ENCODE data around the gene GOLIM4. TPM values are rescaled to one million over a fixed set of nuclear protein-coding genes. Genes with fewer than 3 reads are reported as not detected.

GOLIM4 gene
- total and polyA plus RNA-seq, 2 of the 13 experiments (the other 11 are each of a cell fraction or from before 2014, with no cell fraction given): 10.9 to 47.7 TPM

- H3K9me3 ChIP-seq (ENCODE audit: low read length): no peaks in the 10 kb centered on the region
- H3K4me1 ChIP-seq (ENCODE audit: insufficient read depth, low read length): no peaks in the 10 kb centered on the region
- ChIA-PET POLR2A (no interaction called here), CTCF (ENCODE audit: low intra/inter-chr PET ratio, low total read pairs) (no interaction called here)
- no peak overlapping the region for H2AFZ ChIP-seq (ENCODE audit: low read length)
- DNase-seq (ENCODE audit: low spot score): no peak
- TF ChIP-seq ZBTB1 (CRISPR knock-in tag; IDR thresholded peaks at IDR 0.05; ENCODE audit: borderline replicate concordance) (no peak), ZBTB21 (CRISPR knock-in tag; IDR thresholded peaks at IDR 0.05) (no peak), ZBTB34 (CRISPR knock-in tag; IDR thresholded peaks at IDR 0.05) (no peak), ZNF274 (CRISPR knock-in tag; IDR thresholded peaks at IDR 0.05) (no peak), FOXP1 (IDR thresholded peaks at IDR 0.05) (no peak), FOXP1 (CRISPR knock-in tag; IDR thresholded peaks at IDR 0.05) (no peak), GTF3A (CRISPR knock-in tag; conservative IDR thresholded peaks at IDR 0.05) (no peak), ZNF619 (CRISPR knock-in tag; IDR thresholded peaks at IDR 0.05) (no peak), HNF4A (CRISPR knock-in tag; IDR thresholded peaks at IDR 0.05) (no peak), TCF7 (IDR thresholded peaks at IDR 0.05; ENCODE audit: low read depth) (no peak), GZF1 (CRISPR knock-in tag; IDR thresholded peaks at IDR 0.05) (no peak), ZFP62 (CRISPR knock-in tag; IDR thresholded peaks at IDR 0.05) (no peak), CBX5 (CRISPR knock-in tag; IDR thresholded peaks at IDR 0.05; ENCODE audit: borderline replicate concordance) (no peak), REXO4 (CRISPR knock-in tag; IDR thresholded peaks at IDR 0.05; ENCODE audit: borderline replicate concordance) (no peak)
- TF ChIP-seq, protein P1, sequence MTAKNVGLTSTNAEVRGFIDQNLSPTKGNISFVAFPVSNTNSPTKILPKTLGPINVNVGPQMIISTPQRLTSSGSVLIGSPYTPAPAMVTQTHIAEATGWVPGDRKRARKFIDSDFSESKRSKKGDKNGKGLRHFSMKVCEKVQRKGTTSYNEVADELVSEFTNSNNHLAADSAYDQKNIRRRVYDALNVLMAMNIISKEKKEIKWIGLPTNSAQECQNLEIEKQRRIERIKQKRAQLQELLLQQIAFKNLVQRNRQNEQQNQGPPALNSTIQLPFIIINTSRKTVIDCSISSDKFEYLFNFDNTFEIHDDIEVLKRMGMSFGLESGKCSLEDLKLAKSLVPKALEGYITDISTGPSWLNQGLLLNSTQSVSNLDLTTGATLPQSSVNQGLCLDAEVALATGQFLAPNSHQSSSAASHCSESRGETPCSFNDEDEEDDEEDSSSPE (CRISPR knock-in tag; IDR thresholded peaks at IDR 0.05): no peak
- no peaks in the 10 kb centered on the region for H4K20me1 ChIP-seq (ENCODE audit: insufficient read depth, low read length)
- intact Hi-C loops (cut with micrococcal nuclease; ENCODE audit: unreplicated experiment) (no loop called here), in situ Hi-C loops (cut with HindIII; ENCODE audit: extremely low pct_ligation_motif_present, low pct_unique_long_range_greater_than_20kb) (no loop called here)
- no peaks in the 10 kb centered on the region for H3K36me3 ChIP-seq (replicated peaks in 1 of 2; ENCODE audit: control insufficient read depth in 1 of 2, insufficient read depth in 2 of 2, low read length in 2 of 2)
- H3K4me2 ChIP-seq (ENCODE audit: low read depth, low read length): no peak overlapping the region
- H3K79me2 ChIP-seq (ENCODE audit: insufficient read depth, low read length): no peaks in the 10 kb centered on the region
- WGBS (ENCODE audit: low lambda C conversion rate): 36% methylated on average over 5 of the region's 5 CpGs
- no peak for FAIRE-seq
- no peaks in the 10 kb centered on the region for H3K27me3 ChIP-seq (ENCODE audit: control insufficient read depth in 1 of 2, insufficient read depth in 2 of 2, low read length in 2 of 2)
- H3K4me3 ChIP-seq (replicated peaks in 1 of 3; ENCODE audit: insufficient read depth in 1 of 3, low read depth in 2 of 3, low read length in 3 of 3): no peak overlapping the region
- H3K9ac ChIP-seq (ENCODE audit: insufficient read depth, low read depth, low read length): no peak overlapping the region
- no TSS peak for BruUV-seq (replicated peaks)
- no peak for ATAC-seq
- H3K27ac ChIP-seq (ENCODE audit: extremely low read length, insufficient read depth, low read length): no peak overlapping the region
These were observed 42.7 kb upstream of the GOLIM4 start for GRCh38 chr3:168138421-168138820.

All from HepG2 (cell line).